ENCODE measurements around the gene PIAS3.
"Not testable (repeated sequence)": the region's sequence is repeated elsewhere in the genome, so short reads cannot be mapped to it uniquely, and the experiment has no call there.

Gene PIAS3

DNA sequence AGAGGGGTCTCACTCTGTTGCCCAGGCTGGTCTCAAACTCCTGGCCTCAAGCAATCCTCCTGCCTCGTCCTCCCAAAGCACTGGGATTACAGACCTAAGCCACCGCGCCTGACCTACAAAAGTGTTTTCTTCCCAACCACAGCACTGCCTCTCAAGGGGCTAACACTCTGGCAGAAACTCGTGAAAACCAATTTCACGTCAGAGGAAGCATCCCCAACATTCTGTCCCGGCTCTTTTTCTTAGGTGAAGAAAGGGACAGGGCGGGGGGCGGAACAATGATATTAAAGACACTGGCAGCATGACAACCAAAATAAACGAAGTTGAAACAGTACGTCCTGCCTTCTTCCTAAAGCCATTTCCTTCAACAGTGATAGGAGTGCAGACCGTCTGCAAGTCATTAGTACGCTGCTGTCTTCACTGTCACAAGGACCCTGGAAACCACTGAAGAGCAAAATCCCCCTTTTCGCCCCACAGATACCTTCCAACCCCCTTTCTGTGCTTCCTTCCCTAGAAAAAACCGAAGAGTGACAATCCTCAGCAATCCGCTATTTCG lies 36.0 kb downstream of the PIAS3 start:
- not testable (repeated sequence) for DNase-seq

DNA sequence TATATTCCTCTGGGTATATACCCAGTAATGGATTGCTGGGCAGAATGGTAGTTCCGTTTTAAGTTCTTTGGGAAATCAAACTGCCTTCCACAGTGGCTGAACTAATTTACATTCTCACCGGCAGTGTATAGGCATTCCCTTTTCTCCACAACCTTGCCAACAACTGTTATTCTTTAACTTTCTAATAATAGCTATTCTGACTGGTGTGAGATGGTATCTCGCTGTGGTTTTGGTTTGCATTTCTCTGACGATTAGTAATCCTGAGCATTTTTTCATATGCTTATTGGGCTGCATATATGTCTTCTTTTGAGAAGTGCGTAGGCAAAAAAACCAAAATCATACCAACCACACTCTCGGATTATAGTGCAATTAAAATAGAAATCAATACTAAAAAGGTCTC lies 40.8 kb downstream of the PIAS3 start:
- not testable (repeated sequence) for DNase-seq

DNA sequence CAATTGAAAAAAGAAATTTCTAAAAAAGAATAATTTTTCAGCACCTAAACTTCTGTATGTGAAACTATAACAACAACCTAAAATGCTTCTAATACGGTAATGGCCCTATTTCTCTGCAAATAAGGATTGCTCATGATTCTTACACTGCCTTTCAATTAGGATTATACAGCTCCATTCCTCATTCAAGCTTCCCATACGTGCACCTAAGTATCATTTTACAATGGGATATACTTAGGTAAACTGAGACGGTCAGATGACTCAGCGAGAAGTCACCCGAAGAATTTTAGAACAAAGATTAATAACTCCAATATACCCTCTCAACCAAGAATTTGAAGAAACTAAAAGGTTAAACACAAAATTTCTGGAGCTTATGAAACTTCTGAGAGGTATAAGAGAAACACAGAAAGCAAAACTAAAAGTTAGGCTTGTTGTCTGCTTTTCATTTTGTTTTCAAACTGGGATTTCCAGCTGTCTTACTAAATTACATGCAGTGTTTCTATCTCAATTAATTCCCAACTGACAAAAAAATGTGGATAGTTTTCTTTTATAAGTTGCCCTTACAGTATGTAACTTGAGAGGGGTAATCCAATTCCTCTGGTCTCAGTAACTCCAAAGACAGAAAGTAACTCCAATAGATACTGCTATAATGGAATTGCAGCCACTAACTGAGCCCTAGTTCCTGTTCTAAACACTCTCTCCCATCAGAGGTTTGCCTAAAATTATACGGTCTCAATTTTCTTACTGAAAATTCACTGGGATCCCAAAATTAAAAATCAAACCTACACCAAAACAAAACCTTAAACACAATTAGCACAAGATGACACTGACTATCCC lies 45.7 kb downstream of the PIAS3 start:
- DNase-seq, result not testable (repeated sequence)

DNA sequence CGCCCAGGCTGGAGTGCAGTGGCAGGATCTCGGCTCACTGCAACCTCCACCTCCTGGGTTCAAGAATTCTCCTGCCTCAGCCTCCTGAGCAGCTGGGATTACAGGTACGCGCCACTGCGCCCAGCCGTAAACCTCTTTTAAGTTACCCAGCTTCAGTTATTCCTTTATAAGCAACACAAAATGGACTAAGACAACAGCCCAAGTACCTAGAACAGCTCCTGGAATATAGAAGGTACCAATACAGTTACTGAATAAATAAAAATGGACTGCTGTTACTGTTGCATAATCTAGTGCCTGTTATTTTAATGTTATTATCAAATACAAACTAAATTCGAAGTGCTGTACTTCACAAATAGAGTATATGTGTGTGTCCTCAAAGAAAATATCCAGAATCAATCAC lies 52.0 kb downstream of the PIAS3 start:
- no peak for DNase-seq

DNA sequence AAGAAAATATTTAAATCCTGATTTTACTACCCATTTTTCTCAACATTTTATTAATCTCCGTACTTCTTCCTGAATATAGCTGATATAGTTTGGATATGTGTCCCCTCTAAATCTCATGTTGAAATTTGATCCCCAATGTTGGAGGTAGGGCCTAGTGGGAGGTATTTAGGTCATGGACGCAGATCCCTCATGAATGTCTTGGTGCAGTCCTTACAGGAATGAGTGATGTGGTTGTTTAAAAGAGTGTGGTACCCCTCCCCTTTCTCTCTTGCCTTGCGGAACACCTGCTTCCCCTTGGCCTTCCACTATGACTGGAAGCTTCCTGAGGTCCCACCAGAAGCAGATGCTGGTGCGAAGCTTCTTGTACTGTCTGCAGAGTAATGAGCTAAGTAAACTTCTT lies 52.5 kb downstream of the PIAS3 start:
- DNase-seq, result no peak

DNA sequence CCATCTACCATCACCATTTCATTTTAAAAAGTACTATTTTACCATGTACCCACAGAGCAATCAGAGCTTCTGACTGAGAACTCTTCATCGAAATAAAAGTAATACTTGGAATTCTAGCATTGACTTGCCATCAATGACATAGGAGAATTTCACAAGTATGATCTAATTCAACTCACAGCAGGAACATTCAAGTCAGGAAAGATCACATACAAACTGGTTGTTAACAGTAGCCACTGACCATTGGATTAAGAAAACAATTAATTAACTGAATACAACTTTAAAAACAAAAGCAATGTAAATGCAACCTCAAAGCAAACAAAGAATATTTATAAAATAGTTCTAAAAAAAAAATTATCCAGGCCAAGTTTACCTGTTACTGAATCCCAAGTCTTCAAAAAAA lies 53.8 kb downstream of the PIAS3 start:
- no peak for DNase-seq

DNA sequence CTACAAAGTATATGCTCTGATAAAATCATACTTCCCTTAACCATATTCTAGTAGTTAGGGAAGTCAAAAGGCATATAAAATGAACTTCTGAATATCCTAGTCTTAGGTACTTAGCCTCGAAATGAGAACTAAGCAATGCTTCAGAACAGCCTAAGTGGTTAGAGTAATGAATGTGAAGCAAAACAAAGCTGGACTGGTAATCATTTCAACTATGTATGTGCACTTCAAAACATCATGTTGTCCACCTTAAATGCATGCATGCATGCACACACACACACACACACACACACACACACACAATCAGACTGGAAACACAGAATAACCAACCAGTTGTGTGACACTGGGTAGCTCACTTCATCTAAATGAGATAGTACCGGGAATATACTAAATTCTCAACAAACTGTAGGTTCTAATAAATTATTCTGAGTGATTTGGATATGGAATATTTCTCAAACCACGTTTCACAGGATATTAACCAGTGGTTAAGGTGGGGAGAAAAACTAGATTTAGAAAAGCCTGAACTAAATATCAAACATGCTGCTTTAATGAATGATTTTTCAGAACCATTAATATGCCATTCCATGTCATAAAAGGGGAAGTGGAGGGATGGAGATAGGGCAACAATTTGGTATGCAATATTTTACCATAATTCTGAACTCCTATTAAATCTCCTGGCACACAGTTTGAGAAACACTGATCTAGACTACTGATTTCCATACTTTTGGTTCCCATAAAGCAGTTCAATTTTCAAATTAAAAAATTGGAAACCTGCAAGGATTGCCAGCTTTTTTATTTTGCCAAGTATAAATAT lies 54.4 kb downstream of the PIAS3 start:
- no peak for DNase-seq

DNA sequence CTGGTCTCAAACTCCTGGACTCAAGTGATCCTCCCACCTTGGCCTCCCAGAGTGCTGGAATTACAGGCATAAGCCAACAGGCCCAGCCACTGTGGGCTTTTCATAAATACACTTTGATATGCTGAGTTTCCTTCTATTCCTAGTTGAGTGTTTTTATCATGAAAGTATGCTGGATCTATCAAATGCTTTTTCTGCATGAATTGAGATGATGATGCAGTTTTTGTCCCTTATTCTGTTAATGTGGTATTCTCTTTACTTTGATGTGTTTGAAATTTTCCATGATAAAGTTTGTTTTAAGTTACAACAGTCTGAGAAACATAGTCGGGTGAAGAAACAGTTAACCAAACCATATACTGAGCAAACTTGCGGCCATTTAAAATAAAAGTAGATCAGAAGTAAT lies 59.1 kb downstream of the PIAS3 start:
- no peak for DNase-seq

Data from activated CD8-positive, alpha-beta memory T cell treated with anti-CD3 and anti-CD28 coated beads, Interleukin-2, amount 50 U/mL, for 48 hours (primary cell).